GM20431 (cell line): Measurements from ENCODE around the gene WDR5B.

Experiments used
- in situ Hi-C: fragments of 300-500 bp; cut with MseI, MboI; formaldehyde crosslinking; loops from one replicate; pipeline ENCODE4 v1.15.0; 2020; ENCODE audit warnings: low sequenced_read_pairs; ENCODE audit not compliant: unreplicated experiment

The WDR5B gene

DNA sequence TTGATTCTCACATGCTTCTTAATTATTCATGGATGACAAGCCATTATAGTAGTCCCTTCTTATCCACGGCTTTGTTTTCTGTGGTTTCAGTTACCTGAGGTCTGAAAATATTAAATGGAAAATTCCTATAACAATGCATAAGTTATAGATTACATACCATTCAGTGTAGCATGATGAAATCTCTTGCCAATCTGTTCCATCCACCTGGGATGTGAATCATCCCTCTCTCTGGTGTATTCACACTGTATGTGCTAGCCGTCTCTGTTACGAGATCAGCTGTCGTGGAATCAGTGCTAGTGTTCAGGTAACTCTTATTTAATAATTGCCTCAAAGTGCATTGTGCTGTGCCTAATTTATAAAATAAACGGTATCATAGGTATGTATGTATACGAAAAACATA lies 5.2 kb downstream of the WDR5B start:
- in situ Hi-C loops = loop anchor here (25.0 kb wide), 1 partner anchor 277 kb away; the partner anchor contains the start of gene PARP14

DNA sequence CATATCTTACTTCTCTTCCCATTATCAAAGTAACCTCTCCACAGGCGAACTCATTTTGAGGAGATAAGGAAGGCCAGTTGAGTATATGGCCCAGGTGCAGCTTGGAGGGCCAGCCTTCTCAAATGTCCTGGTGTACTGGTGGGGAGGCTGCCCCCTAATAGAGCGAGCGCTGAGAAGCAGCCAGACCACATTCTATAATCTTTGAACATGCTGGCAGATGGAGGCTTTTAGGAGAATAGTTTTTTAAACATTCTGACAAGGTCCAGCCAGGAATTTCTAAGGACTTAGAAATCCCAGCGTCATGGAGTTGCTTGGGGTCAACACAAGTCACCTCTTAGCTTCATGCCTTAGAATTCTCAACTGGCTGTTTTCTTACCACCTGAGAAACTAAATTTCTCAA lies 5.8 kb downstream of the WDR5B start:
- in situ Hi-C loops = loop anchor here (25.0 kb wide), 1 partner anchor 277 kb away; the partner anchor contains the start of gene PARP14

DNA sequence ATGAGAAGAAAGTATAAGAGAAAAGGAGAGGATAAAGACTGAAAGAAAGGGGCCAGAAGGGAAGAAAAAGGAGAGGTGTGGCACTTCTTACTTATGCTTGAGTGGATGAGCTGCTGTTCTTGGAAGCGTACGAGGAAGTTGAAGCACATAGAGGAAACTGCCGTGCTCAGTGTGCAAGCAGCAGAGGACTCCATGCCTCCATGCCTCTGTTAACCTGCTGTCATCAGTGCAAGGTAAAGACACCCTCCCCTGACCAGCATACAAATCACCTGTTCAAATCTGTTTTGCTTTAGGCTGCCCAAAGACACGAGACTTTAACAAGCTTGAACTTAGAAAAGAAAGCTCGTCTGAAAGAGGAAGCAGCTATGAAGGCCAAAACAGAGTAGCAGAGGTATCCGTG lies 6.4 kb downstream of the WDR5B start:
- in situ Hi-C loops = loop anchor here (25.0 kb wide), 1 partner anchor 278 kb away; the partner anchor contains the start of gene PARP14

DNA sequence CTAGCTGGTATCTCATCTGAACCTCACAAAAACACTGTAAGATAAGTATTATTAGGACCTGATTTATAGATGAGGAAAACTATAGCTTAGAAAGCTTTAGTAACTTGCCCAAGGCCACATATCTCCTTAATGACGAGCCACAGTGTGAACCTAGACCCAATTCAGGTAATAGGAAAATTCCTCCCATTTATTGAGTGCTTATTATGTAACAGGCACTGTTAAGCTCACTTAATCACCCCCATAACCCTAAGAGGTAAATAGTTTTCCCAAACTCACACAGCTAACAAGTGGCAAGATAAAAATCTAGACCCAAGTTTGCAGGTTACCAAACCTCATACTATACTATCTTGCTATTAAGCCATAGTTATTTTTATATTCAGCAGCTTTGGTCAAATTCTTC lies 7.9 kb downstream of the WDR5B start:
- in situ Hi-C loops = loop anchor here (25.0 kb wide), 1 partner anchor 279 kb away; the partner anchor contains the start of gene PARP14

DNA sequence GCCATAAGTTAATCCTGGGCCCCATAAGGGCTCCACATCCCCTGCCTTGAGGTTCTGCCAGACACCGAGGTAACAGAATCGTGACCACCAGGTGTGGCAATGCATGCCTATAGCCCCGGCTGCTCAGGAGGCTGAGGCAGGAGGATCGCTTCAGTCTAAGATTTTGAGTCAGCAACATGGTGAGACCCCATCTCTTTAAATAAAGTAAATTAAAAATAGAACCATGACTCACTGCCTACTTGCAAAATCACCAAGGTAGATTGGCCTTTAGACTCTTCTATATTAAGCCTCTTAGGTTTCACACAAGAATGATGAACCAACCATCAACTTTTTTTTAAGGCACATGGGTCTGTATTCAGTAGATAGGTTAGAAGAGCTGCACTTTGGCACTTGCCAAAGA lies 9.7 kb downstream of the WDR5B start:
- in situ Hi-C loops = loop anchor here (25.0 kb wide), 1 partner anchor 281 kb away; the partner anchor contains the start of gene PARP14

DNA sequence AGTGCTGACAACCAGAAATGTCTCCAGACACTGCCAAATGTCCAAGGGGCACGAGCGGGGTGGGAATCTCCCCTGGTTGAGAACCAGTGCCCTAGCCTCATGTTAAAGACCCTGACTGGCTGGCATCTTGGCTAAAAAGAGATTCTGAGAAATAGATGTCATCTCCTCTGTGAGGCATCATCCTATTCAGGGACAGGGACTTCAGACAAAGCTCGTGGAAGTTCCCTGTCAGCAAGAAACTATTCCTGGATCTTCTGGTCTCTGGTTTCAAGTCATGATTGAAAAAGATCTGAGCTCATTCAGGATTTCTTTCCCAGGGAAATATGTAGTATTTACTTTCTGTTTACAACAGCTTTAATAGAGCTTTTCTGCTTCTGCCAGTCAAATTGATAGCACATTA lies 10.8 kb downstream of the WDR5B start:
- in situ Hi-C loops = loop anchor here (25.0 kb wide), 1 partner anchor 282 kb away; the partner anchor contains the start of gene PARP14

DNA sequence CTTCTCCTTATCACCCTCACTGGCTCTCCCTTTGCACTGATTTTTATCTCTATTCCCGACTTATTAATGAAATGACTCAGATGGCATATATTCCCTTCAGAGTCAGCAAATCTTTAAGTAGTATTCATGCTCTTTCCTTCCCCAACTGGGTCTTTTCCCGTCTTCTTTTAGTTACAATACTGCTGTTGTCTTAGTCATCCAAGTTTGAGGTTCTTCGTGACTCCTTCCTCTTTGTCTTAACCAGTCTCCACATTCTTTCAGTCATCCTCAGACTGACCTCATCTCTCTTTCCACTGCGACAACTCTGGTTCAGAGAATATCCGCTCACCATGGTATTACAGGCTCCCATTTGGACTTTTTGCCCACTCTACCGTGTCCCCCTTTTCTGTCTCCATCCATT lies 12.4 kb downstream of the WDR5B start:
- in situ Hi-C loops = loop anchor here (25.0 kb wide), 1 partner anchor 284 kb away; the partner anchor contains the start of gene PARP14

DNA sequence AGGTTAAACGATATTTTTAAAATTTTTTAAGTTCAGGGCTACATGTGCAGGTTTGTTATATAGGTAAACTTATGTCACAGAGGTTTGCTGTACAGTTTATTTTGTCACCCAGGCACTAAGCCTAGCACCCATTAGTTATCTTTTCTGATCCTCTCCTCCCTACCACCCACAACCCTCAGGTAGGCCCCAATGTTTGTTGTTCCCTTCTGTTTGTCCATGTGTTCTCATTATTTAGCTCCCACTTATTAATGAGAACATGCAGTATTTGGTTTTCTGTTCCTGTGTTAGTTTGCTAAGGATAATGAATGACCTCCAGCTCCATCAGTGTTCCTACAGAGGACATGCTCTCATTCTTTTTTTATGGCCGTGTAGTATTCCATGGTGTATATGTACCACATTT lies 16.9 kb downstream of the WDR5B start:
- in situ Hi-C loops = no loop called here

DNA sequence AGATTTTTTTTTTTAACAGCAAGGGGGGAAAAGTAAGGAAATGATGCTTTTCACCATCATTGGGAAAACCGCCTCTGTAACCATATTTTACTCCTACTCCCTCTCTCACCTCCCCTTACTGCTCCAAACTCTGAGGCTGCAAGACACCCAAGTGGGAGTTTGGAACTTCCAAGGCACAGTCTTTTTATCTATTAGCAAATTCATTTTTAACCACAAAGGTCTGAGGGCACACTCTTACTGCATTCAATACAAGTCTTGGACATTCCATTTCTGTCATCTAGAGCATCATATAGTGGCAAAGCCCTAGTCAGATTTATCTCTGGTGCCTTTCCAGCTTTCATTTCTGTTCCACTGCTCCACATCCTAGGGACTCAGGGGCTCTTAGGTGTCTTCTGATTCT lies 18.7 kb downstream of the WDR5B start:
- in situ Hi-C loops = no loop called here

DNA sequence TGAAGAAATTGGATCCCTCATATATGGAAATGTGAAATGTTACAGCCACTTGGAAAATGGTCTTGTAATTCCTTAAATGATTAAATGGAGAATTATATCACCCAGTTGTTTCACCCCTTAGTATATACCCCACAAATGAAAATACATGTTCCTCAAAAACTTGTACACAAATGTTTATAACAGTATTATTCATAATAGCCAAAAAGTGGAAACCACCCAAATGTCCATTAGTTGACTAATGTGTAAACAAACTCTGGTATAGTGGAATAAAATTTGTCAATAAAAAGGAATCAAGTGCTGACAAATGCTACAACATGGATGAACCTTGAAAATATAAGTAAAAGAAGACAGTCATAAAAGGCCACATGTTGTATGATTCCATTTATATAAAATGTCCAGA lies 19.4 kb downstream of the WDR5B start:
- in situ Hi-C loops = no loop called here

DNA sequence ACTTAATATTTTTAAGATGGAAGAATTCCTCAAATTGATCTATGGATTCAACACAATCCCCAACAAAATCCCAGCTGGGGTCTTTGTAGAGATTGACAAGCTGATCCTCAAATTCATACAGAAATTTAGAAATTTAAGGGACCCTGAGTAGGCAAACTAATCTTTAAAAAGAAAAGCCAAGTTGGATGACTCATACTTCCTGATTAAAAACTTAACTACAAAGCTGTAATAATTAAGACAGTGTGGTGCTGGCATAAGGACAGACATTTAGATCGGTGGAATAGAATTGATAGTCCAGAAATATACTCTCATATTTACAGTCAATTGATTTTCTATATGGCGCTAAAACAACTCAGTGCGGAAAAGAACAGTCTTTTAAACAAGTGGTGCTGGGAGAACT lies 20.3 kb downstream of the WDR5B start:
- in situ Hi-C loops = no loop called here

DNA sequence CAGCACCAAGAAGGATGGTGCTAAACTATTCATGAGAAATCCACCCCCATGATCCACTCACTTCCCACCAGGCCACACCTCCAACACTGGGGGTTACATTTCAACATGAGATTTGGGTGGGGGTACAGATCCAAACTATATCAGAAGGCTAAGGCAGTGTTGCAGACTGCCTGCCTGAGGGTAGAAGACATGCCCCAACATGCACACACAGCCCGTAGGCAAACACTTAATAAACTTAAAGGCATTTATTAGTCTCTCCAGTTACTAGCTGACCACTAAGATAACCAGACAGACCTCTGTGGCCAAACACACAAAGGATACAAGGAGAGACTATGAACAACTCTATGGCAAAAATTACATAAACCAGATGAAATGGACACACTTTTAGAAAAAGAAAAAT lies 21.7 kb downstream of the WDR5B start:
- in situ Hi-C loops = no loop called here

DNA sequence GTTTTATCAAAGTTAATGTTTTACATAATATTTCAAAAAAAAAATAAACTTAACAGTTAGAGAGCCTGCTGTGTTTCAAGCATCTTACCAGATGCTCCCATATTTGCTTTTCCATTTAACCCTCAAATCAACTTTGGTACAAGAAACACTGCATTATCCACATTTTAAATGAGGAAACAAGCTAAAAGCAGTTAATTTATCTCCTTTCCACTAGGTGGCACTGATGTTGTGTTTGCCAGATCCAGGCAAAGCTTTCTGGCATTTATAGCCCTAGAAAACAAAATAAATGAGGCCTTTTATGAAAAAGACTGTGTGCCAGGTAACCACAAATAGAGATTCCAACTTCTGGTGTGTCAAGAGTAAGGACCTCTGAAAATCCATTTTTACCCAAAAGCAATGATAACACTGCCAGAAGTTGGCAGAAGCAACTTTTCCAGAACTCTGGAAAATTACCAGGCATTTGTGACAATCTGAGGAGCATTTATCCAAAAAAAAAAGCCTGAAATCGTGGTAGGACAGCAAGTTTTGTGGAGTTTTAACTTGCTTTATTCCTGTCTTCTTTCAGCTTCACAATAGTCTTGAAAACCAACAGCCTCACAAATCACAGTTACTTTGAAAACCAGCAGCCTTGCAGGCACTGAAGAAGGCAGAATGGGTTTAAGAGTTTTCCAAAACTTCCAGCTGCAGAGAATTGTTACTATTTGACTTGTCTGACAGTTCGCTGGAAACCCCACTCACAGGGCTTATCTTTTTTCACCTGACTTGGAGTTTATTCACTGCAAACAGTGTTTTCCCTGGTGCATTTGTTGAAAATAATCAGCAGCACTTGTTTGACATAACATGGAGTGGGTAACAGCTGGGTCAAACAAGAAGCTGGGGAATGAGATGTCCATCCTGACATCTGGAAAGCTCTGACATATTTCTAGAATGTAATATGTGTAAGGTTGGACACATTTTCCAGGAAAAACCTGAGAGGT lies 22.7 kb downstream of the WDR5B start:
- in situ Hi-C loops = no loop called here

DNA sequence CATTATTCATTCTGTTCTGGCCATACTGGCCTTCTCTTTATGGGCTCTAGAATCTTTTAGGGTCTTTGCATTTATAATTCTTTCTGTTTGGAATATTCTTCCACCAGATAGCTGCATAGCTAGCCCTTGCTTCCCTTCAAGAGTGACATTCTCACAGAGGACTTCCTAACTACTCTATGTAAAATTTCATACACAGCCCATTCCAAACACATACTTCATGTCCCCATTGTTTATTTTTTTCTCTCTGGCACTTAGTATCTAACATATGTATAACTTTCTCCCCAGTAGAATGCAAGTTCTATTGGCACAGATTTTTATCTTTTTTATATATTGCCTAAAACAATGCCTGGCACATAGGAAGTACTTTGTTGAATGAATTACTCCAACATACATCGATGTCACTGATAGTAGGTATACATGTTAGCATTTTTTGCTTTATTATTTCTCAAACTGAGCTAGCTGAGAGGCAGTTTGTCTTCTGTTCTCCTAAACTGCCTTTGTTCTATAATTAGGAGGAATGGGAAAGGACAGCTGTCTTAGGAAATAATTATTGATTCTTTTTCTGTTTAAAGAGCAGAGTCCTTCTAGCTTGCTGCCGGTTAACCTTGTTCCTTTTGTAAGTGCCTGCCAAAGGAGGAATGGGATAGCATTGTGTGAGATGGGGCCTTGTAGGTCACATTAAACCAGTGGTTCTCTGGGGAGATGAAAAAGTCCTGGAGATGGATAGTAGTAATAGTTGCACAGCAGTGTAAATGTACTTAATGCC lies 24.0 kb downstream of the WDR5B start:
- in situ Hi-C loops = no loop called here

DNA sequence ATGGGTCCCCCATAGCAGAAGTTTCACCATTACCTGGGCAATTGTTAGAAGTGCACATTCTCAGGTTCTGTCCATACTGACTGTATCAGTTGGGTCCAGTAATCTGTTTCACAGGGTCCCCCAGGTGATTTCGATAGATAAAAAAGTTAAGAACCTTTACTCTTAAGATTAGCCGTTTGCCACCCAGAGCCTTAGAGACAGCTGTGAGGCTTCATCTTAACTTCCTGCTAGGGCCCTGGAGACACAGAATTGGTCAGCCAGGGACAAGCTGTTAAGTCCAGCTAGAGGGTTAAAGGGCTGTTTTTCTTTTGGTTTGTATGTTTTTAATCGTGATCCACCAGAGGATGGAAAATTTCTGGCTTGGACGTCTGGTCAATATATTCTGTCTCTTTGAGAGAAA lies 25.2 kb downstream of the WDR5B start:
- in situ Hi-C loops = no loop called here

DNA sequence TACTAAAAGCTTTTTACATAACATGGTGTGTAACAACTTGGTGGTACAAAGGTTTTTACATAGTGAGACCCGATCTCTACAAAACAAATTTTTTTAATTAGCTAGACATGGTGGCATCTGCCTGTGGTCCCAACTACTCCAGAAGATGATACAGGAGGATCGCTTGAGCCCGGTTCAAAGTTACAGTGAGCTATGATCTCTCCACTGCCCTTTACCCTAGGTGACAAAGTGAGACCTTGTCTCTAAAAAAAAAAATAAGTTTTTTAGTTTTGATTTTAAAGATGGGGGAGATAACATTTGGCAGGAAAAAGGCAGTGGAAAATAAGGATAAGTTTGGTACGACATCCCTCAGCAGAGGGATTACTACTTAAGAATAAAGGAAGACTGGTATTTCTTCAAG lies 26.0 kb downstream of the WDR5B start:
- in situ Hi-C loops = no loop called here

DNA sequence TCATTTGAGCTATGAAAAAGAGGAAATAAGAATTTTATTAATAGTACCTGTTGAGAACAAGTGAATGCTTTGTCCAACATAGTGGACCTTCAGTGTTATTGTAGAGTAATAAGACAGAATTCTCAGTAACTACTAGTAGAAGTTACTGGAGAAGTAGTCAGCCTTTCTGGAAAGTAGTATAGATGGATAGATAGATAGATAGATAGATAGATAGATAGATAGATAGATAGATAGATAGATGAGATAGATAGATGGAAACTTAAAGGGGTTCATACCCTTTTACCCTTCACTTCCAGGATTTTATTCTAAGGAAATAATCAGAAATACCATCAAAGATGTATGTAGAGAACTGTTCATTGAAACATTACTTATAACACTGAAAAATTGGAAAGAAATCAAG lies 26.7 kb downstream of the WDR5B start:
- in situ Hi-C loops = no loop called here

DNA sequence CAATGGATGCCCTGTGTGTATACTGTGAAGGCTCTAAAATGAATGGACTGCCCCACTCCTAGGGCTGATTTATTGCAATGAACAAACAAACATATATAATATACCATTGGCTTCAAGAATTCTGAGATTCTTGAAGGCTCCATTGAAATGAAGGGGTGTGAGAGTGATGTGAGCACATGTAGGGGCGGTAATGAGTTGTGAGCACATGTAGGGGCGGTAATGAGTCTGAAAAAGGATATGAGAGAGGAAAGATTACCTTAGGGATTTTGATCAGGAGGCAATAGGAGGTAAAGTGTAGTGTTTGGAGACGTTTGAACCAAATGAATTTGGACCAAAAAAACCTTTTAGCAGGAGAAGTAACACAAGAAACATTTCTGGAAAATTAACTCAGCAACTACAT lies 28.2 kb downstream of the WDR5B start:
- in situ Hi-C loops = no loop called here

DNA sequence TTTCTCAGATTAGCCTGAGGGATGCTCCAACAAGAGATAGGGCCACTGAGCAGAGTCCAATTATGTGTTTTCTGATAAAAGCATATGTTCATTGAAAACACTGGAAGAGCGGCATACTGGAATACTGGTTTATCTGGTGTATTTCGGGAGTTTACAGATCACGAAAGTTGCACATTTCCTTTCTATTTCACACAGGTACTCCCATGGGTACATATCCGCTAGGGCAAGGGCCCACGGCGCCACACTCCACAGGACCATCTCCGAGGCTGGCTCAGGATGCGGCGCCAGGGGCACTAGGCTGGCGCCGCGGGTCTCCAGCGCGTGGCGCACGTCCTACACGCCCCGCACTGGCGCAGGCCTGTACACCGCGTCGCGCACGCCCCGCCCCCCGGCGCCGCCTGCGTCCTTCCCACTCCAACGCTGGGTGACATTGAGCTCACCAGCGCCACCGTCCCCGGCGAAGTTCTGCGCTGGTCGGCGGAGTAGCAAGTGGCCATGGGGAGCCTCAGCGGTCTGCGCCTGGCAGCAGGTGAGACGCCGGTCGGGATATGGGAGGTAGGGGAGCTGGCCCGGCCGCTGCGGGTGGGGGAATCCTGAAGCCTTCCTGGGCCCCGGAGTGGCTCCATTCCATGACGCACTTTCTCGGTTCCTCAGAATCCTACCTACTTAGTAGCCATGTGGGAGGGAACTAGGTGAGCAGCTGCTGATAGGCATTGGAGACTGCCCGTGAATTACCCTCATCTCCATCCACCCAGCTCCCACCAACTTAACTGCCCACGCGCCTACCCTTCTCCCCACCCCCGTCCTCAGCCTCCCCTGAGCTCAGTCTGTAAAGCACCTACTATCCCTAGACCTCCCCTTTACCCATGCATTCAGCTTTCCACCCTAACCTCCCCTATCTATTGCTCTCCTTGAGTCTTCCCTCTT lies 31.8 kb downstream of the WDR5B start, which contains the start of gene FAM162A:
Gene FAM162A (plus strand): TSS at position 412 of the 927 bp plus-strand sequence. CDS start 84 bp downstream, at position 496.
- in situ Hi-C loops = no loop called here
